ENCODE measurements around the gene POLR1B. TPM values are rescaled to one million over a fixed set of nuclear protein-coding genes. Genes with fewer than 3 reads are reported as not detected.

POLR1B gene
- total and polyA plus RNA-seq, 2 of the 13 experiments (the other 11 are each of a cell fraction or from before 2014, with no cell fraction given), result 18.3 to 46.0 TPM

DNA sequence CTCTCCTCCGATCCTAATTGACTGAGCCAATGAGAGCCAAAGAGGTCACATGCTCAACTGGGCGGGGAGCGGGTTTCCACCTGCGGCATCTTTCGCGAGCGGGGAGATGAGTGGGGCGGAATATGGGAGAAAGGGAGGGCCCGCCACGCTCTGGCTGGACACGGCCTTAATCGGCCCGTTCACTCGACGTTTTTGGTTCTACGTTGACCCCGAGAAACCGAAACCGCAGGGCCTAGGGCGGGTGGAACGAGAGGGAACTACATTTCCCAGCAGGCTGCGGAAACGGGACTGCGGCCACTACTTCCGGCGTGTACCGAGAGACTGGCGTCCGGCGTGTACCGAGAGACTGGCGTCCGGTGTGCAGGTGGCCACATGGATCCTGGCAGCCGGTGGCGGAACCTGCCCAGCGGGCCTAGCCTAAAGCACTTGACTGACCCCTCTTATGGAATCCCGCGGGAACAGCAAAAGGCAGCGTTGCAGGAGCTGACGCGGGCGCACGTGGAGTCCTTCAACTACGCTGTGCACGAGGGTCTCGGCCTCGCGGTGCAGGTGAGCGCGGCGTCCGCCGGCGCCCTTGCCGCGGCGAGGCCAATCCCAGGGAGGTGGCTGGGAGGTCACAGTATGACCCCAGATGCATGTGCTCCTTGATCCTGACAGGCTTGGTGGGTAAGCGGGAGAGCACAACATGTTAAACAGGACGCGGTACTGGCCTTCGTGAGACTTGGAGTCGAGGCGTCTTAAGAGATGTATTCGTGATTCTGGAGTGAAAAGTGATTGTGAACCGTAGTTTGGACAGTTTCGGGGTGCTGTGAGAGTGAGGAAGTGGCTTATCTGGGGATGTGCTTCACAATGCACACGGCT, at the start of gene POLR1B (continued):
- TF ChIP-seq, protein P1, sequence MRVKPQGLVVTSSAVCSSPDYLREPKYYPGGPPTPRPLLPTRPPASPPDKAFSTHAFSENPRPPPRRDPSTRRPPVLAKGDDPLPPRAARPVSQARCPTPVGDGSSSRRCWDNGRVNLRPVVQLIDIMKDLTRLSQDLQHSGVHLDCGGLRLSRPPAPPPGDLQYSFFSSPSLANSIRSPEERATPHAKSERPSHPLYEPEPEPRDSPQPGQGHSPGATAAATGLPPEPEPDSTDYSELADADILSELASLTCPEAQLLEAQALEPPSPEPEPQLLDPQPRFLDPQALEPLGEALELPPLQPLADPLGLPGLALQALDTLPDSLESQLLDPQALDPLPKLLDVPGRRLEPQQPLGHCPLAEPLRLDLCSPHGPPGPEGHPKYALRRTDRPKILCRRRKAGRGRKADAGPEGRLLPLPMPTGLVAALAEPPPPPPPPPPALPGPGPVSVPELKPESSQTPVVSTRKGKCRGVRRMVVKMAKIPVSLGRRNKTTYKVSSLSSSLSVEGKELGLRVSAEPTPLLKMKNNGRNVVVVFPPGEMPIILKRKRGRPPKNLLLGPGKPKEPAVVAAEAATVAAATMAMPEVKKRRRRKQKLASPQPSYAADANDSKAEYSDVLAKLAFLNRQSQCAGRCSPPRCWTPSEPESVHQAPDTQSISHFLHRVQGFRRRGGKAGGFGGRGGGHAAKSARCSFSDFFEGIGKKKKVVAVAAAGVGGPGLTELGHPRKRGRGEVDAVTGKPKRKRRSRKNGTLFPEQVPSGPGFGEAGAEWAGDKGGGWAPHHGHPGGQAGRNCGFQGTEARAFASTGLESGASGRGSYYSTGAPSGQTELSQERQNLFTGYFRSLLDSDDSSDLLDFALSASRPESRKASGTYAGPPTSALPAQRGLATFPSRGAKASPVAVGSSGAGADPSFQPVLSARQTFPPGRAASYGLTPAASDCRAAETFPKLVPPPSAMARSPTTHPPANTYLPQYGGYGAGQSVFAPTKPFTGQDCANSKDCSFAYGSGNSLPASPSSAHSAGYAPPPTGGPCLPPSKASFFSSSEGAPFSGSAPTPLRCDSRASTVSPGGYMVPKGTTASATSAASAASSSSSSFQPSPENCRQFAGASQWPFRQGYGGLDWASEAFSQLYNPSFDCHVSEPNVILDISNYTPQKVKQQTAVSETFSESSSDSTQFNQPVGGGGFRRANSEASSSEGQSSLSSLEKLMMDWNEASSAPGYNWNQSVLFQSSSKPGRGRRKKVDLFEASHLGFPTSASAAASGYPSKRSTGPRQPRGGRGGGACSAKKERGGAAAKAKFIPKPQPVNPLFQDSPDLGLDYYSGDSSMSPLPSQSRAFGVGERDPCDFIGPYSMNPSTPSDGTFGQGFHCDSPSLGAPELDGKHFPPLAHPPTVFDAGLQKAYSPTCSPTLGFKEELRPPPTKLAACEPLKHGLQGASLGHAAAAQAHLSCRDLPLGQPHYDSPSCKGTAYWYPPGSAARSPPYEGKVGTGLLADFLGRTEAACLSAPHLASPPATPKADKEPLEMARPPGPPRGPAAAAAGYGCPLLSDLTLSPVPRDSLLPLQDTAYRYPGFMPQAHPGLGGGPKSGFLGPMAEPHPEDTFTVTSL (CRISPR knock-in tag; IDR thresholded peaks at IDR 0.05; ENCODE audit: borderline replicate concordance), result no peak
- TF ChIP-seq NFE2L1 (CRISPR knock-in tag; IDR thresholded peaks at IDR 0.05; ENCODE audit: borderline replicate concordance) (peak; percentile 90; the same call in 1 of the 2 replicates), FLYWCH1 (CRISPR knock-in tag; IDR thresholded peaks at IDR 0.05) (no peak; the same call in 1 of the 2 replicates), RXRB (CRISPR knock-in tag; IDR thresholded peaks at IDR 0.05; ENCODE audit: borderline replicate concordance) (peak; percentile 74), ZNF317 (CRISPR knock-in tag; IDR thresholded peaks at IDR 0.05) (peak; percentile 92), ZKSCAN1 (IDR thresholded peaks at IDR 0.05; ENCODE audit: low read length) (0 out of 2 replicates have a peak, but pooled peaks have one; percentile 17), ZNF337 (CRISPR knock-in tag; IDR thresholded peaks at IDR 0.05; ENCODE audit: borderline replicate concordance, low read depth) (peak; percentile 96; the same call in 1 of the 2 replicates)
- TF ChIP-seq, protein P2, sequence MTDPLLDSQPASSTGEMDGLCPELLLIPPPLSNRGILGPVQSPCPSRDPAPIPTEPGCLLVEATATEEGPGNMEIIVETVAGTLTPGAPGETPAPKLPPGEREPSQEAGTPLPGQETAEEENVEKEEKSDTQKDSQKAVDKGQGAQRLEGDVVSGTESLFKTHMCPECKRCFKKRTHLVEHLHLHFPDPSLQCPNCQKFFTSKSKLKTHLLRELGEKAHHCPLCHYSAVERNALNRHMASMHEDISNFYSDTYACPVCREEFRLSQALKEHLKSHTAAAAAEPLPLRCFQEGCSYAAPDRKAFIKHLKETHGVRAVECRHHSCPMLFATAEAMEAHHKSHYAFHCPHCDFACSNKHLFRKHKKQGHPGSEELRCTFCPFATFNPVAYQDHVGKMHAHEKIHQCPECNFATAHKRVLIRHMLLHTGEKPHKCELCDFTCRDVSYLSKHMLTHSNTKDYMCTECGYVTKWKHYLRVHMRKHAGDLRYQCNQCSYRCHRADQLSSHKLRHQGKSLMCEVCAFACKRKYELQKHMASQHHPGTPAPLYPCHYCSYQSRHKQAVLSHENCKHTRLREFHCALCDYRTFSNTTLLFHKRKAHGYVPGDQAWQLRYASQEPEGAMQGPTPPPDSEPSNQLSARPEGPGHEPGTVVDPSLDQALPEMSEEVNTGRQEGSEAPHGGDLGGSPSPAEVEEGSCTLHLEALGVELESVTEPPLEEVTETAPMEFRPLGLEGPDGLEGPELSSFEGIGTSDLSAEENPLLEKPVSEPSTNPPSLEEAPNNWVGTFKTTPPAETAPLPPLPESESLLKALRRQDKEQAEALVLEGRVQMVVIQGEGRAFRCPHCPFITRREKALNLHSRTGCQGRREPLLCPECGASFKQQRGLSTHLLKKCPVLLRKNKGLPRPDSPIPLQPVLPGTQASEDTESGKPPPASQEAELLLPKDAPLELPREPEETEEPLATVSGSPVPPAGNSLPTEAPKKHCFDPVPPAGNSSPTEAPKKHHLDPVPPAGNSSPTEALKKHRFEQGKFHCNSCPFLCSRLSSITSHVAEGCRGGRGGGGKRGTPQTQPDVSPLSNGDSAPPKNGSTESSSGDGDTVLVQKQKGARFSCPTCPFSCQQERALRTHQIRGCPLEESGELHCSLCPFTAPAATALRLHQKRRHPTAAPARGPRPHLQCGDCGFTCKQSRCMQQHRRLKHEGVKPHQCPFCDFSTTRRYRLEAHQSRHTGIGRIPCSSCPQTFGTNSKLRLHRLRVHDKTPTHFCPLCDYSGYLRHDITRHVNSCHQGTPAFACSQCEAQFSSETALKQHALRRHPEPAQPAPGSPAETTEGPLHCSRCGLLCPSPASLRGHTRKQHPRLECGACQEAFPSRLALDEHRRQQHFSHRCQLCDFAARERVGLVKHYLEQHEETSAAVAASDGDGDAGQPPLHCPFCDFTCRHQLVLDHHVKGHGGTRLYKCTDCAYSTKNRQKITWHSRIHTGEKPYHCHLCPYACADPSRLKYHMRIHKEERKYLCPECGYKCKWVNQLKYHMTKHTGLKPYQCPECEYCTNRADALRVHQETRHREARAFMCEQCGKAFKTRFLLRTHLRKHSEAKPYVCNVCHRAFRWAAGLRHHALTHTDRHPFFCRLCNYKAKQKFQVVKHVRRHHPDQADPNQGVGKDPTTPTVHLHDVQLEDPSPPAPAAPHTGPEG (CRISPR knock-in tag; IDR thresholded peaks at IDR 0.05), result peak; percentile 82; the same call in 1 of the 2 replicates
- TF ChIP-seq, protein P3, sequence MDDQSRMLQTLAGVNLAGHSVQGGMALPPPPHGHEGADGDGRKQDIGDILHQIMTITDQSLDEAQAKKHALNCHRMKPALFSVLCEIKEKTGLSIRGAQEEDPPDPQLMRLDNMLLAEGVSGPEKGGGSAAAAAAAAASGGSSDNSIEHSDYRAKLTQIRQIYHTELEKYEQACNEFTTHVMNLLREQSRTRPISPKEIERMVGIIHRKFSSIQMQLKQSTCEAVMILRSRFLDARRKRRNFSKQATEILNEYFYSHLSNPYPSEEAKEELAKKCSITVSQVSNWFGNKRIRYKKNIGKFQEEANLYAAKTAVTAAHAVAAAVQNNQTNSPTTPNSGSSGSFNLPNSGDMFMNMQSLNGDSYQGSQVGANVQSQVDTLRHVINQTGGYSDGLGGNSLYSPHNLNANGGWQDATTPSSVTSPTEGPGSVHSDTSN (CRISPR knock-in tag; IDR thresholded peaks at IDR 0.05; ENCODE audit: borderline replicate concordance), result peak; percentile 87; the same call in 1 of the 2 replicates

Data from HepG2 (cell line).